GM21447 (cell line): ENCODE measurements around the gene PCDHGB4.
"Not testable (repeated sequence)": the region's sequence is repeated elsewhere in the genome, so short reads cannot be mapped to it uniquely, and the experiment has no call there.

Experiments used
- ATAC-seq: cut with Tn5 transposase; IDR thresholded peaks from one replicate; pipeline ENCODE4 v1.9.1; 2021; ENCODE audit not compliant: unreplicated experiment

PCDHGB4 gene

DNA sequence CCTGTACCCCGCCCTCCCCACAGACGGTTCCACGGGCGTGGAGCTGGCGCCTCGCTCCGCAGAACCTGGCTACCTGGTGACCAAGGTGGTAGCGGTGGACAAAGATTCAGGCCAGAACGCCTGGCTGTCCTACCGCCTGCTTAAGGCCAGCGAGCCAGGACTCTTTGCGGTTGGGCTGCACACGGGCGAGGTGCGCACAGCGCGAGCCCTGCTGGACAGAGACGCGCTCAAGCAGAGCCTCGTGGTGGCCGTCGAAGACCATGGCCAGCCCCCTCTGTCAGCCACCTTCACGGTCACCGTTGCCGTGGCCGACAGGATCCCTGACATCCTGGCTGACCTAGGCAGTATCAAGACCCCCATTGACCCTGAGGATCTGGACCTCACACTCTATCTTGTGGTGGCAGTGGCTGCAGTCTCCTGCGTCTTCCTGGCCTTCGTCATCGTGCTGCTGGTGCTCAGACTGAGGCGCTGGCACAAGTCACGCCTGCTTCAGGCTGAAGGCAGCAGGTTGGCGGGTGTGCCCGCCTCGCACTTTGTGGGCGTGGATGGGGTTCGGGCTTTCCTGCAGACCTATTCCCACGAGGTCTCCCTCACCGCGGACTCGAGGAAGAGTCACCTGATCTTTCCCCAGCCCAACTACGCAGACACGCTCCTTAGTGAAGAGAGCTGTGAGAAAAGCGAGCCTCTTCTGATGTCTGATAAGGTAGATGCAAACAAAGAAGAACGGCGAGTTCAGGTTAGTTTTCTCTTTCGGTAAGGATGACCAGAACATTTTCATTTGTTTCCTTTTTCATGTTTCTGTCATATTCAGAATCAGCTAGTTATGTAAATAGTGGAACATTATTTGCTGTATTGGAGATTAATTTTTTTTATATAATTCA, 21.2 kb upstream of the PCDHGB4 start:
- no peak for ATAC-seq

- ATAC-seq, result no peak
Measured at GRCh38 chr5:141369994-141370848, 17.3 kb upstream of the PCDHGB4 start, which contains the start of gene PCDHGB3. PCDHGB3 (plus strand) TSS chr5:141370242; CDS start chr5:141370395, 153 bp downstream.

- ATAC-seq, result no peak
Measured at GRCh38 chr5:141371572-141372475, 15.7 kb upstream of the PCDHGB4 start.

- no peak for ATAC-seq
Measured at GRCh38 chr5:141373673-141374317, 13.7 kb upstream of the PCDHGB4 start, which contains the start of gene PCDHGA6. PCDHGA6 (plus strand) TSS chr5:141373891; CDS start chr5:141374084, 193 bp downstream.

DNA sequence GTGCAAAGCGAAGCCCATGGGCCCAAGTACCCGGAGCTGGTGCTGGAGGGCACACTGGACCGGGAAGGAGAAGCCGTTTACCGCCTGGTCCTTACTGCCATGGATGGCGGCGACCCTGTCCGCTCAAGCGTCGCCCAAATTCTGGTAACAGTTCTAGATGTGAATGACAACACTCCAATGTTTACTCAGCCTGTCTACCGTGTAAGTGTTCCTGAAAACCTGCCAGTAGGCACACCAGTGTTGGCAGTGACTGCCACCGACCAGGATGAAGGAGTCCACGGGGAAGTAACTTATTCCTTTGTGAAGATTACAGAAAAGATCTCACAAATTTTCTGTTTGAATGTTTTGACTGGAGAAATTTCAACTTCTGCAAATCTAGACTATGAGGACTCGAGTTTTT, 12.9 kb upstream of the PCDHGB4 start:
- ATAC-seq, result no peak

DNA sequence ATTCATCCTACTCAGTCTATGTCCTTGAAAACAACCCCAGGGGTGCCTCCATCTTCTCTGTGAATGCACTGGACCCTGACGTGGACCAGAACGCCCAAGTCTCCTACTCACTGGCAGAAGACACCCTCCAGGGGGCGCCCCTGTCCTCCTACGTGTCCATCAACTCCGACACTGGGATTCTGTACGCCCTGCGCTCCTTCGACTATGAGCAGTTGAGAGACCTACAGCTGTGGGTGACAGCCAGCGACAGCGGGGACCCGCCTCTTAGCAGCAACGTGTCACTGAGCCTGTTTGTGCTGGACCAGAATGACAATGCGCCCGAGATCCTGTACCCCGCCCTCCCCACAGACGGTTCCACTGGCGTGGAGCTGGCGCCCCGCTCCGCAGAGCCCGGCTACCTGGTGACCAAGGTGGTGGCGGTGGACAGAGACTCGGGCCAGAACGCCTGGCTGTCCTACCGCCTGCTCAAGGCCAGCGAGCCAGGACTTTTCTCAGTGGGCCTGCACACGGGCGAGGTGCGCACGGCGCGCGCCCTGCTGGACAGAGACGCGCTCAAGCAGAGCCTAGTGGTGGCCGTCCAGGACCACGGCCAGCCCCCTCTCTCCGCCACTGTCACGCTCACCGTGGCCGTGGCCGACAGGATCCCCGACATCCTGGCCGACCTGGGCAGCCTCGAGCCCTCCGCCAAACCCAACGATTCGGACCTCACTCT, 11.9 kb upstream of the PCDHGB4 start:
- ATAC-seq, result not testable (repeated sequence)

DNA sequence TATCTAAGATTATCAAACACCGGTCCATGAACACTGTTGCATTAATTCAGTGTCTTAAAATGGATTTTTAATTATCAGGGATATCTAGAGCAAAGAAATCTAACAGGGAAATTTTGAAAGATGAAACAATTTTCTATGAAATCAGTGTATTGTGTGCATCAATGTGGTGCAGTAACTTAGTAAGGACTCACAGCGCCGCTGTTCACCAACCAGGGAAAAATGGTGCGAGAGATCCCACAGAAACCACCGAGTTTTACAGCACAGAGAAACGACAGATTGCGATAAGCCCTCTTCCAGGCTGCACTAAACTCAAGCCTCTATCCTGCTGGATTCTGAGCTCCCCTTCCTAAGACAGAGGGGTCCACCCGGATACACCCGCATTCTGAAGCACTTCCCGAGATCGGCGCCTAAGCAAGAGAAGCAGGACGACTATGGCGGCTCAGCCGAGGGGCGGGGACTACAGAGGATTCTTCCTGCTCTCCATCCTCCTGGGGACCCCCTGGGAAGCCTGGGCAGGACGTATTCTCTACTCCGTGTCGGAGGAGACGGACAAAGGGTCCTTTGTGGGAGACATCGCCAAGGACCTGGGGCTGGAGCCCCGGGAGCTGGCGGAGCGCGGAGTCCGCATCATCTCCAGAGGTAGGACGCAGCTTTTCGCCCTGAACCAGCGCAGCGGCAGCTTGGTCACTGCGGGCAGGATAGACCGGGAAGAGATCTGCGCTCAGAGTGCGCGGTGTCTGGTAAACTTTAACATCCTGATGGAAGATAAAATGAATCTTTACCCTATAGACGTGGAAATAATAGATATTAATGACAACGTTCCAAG, 4.8 kb upstream of the PCDHGB4 start, which contains the start of gene PCDHGA7:
TSS of gene PCDHGA7 (plus strand) at position 274 of the 826 bp plus-strand sequence. CDS start at position 432, 158 bp downstream.
- no peak for ATAC-seq

GRCh38 chr5:141383345-141383744, 4.2 kb upstream of the PCDHGB4 start:
- ATAC-seq, result no peak

DNA sequence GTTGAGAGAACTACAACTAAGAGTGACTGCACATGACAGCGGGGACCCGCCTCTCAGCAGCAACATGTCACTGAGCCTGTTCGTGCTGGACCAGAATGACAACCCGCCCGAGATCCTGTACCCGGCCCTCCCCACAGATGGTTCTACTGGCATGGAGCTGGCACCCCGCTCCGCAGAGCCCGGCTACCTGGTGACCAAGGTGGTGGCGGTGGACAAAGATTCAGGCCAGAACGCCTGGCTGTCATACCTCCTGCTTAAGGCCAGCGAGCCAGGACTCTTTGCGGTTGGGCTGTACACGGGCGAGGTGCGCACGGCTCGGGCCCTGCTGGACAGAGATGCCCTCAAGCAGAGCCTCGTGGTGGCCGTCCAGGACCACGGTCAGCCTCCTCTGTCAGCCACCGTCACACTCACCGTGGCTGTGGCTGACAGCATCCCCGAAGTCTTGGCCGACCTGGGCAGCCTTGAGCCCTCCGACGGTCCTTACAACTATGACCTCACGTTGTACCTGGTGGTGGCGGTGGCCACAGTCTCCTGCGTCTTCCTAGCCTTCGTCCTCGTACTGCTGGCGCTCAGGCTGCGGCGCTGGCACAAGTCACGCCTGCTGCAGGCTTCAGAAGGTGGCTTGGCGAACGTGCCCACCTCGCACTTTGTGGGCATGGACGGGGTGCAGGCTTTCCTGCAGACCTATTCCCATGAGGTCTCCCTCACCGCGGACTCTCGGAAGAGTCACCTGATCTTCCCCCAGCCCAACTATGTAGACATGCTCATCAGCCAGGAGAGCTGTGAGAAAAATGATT, 2.8 kb upstream of the PCDHGB4 start:
- no peak for ATAC-seq

- no peak for ATAC-seq
Measured at GRCh38 chr5:141388661-141389060, 1.2 kb downstream of the PCDHGB4 start.

GRCh38 chr5:141389153-141390042, 1.9 kb downstream of the PCDHGB4 start:
- no peak for ATAC-seq

GRCh38 chr5:141392429-141393198, 5.1 kb downstream of the PCDHGB4 start, which contains the start of gene PCDHGA8:
PCDHGA8 (plus strand) TSS chr5:141392633; CDS start chr5:141392814, 181 bp downstream.
- ATAC-seq, result no peak

DNA sequence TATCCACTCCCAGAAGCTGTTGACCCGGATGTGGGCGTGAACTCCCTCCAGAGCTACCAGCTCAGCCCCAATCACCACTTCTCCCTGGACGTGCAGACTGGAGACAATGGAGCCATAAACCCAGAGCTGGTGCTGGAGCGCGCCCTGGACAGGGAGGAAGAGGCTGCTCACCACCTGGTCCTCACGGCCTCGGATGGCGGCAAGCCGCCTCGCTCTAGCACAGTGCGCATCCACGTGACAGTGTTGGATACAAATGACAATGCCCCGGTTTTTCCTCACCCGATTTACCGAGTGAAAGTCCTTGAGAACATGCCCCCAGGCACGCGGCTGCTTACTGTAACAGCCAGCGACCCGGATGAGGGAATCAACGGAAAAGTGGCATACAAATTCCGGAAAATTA, 5.8 kb downstream of the PCDHGB4 start:
- no peak for ATAC-seq

DNA sequence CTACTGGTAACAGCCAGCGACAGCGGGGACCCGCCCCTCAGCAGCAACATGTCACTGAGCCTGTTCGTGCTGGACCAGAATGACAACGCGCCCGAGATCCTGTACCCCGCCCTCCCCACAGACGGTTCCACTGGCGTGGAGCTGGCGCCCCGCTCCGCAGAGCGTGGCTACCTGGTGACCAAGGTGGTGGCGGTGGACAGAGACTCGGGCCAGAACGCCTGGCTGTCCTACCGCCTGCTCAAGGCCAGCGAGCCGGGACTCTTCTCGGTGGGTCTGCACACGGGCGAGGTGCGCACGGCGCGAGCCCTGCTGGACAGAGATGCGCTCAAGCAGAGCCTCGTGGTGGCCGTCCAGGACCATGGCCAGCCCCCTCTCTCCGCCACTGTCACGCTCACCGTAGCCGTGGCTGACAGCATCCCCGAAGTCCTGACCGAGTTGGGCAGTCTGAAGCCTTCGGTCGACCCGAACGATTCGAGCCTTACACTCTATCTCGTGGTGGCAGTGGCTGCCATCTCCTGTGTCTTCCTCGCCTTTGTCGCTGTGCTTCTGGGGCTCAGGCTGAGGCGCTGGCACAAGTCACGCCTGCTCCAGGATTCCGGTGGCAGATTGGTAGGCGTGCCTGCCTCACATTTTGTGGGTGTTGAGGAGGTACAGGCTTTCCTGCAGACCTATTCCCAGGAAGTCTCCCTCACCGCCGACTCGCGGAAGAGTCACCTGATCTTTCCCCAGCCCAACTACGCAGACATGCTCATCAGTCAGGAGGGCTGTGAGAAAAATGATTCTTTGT, 7.1 kb downstream of the PCDHGB4 start:
- ATAC-seq, result not testable (repeated sequence)
